Pancreas (tissue), 10 donors: ENCODE data around the gene CSMD2. TPM values are rescaled to one million over a fixed set of nuclear protein-coding genes. Genes with fewer than 3 reads are reported as not detected.

ENCODE experiments used
- ATAC-seq, 4 donors: fragments of 200-7000 bp; cut with Tn5 transposase; one replicate each; pipeline versions ENCODE4 v1.8.0 to v1.9.1; 2020; ENCODE audit warnings: mild to moderate bottlenecking in 4 of 4, moderate library complexity in 4 of 4
- DNase-seq, 6 donors: peaks; one replicate each; pipeline ENCODE4 v3.0.0-alpha.2; 2020
- FAIRE-seq: peaks from 2 replicates; lab custom pipeline; 2012; peaks lifted over from hg19 to GRCh38; lab: Jason Lieb, UNC
- H3K27ac ChIP-seq, 4 donors: fragments of 200-600 bp; sonication (generic); 1 replicate in 3 of 4; 2 replicates in 1 of 4; pipeline versions ENCODE4 v1.5.0 to v1.8.0; 2020
- H3K27me3 ChIP-seq, 4 donors: fragments of 200-600 bp; one replicate each; pipeline ENCODE4 v1.8.0; 2021
- H3K36me3 ChIP-seq, 3 donors: fragments of 200-600 bp; sonication (generic) in 1 of 3; one replicate each; pipeline versions ENCODE4 v1.5.0 to v1.8.0; 2020 to 2021
- H3K4me1 ChIP-seq, 3 donors: fragments of 200-600 bp; one replicate each; pipeline ENCODE4 v1.8.0; 2021
- H3K4me3 ChIP-seq, 4 donors: fragments of 200-600 bp; sonication (generic) in 2 of 4; one replicate each; pipeline versions ENCODE4 v1.5.0 to v1.8.0; 2020 to 2021
- H3K9me3 ChIP-seq, 4 donors: fragments of 200-600 bp; one replicate each; pipeline ENCODE4 v1.8.0; 2021
- CTCF ChIP-seq, 4 donors: fragments of 200-600 bp; sonication (generic) in 3 of 4; IDR thresholded peaks; one replicate each; pipeline versions ENCODE4 v1.5.0 to v1.8.0; 2021; ENCODE audit warnings: antibody characterized with exemption in 4 of 4
- WGBS, 2 donors: extraction: QIAGEN DNeasy Blood & Tissue Kit; methylation state at CpG; one replicate each; pipeline ENCODE4 v1.1.7; 2013; 5-methylcytosine and 5-hydroxymethylcytosine counted together
- intact Hi-C, 3 donors: fragments of 100-400 bp; cut with DNase I; formaldehyde crosslinking; loops; one replicate each; pipeline versions ENCODE4 v1.11.1 to v1.14.2; 2022
- polyA plus RNA-seq, 2 donors: library from polyadenylated mRNA; stranded (reverse); fragments of 200-250 nt; gene quantifications; one replicate each; pipeline ENCODE4 v1.2.3, GENCODE V29; 2013
- total RNA-seq, 6 donors: library from RNA; stranded (reverse); fragmentation: NEBNext Ultra II Directional in 4 of 6; extraction: Animal tissue kit (Norgen Biotek cat#: 25700) in 4 of 6; gene quantifications; one replicate each; pipeline versions ENCODE4 v1.2.1 to v1.2.4, GENCODE V29; 2021 to 2023
- donor health status: healthy with polysubstance abuse.
- donor health status: DM: no; HTN: no; CAD: no; lungs with moderate emphysema.
- donor health status: DM: no; HTN: no; CAD: no.
- donor health status: control.
- donor health status: control.
- donor health status: Bipolar disorder and iron deficiency.
- donor health status: DM: yes; HTN: yes; CAD: no.
- donor health status: DM: no; HTN: no; CAD: no.
- donor health status: DM: no; HTN: no; CAD: no.
- donor health status: DM: yes; HTN: yes; CAD: no.

The CSMD2 gene
- total and polyA plus RNA-seq, 8 donors: 0.04 to 2.0 (median 0.36) TPM

- DNase-seq: no peak
- intact Hi-C loops: loop anchor here in 1 of 3 donors (10.0 kb wide), 2 partner anchors 94 to 374 kb away; no protein-coding TSS in a partner anchor
- Histone ChIP-seq H3K9me3 (no peaks in the 10 kb centered on the region), H3K27ac (no peak overlapping the region), H3K4me1 (peaks cover 0 to 7% (median 0%) of the 10 kb centered on the region in 3 donors), H3K27me3 (no peaks in the 10 kb centered on the region), H3K4me3 (no peak overlapping the region), H3K36me3 (no peaks in the 10 kb centered on the region)
- TF ChIP-seq CTCF (IDR thresholded peaks at IDR 0.05): no peak
- no peak for ATAC-seq
- no peak for FAIRE-seq
- 75 to 76% methylated on average over 3 of the region's 3 CpGs for WGBS, 2 donors
These were observed 696.1 kb downstream of the CSMD2 start for GRCh38 chr1:33468967-33469366.

- Histone ChIP-seq H3K27ac (no peak overlapping the region), H3K27me3 (no peaks in the 10 kb centered on the region), H3K4me3 (no peak overlapping the region), H3K9me3 (no peaks in the 10 kb centered on the region), H3K4me1 (peaks cover 0 to 7% (median 0%) of the 10 kb centered on the region in 3 donors), H3K36me3 (no peaks in the 10 kb centered on the region)
- 82 to 92% methylated on average over 4 of the region's 4 CpGs for WGBS, 2 donors
- ATAC-seq (no peak), DNase-seq (no peak), FAIRE-seq (no peak)
- no peak for TF ChIP-seq CTCF (IDR thresholded peaks at IDR 0.05)
- intact Hi-C loops: loop anchor here in 1 of 3 donors (10.0 kb wide), 2 partner anchors 94 to 374 kb away; no protein-coding TSS in a partner anchor
These were observed 696.5 kb downstream of the CSMD2 start for GRCh38 chr1:33468531-33468930.

GRCh38 chr1:33468011-33468410, 697.0 kb downstream of the CSMD2 start:
- no peak for DNase-seq
- H3K27ac ChIP-seq: no peak overlapping the region
- intact Hi-C loops: loop anchor here in 1 of 3 donors (10.0 kb wide), 2 partner anchors 93 to 373 kb away; no protein-coding TSS in a partner anchor
- peaks cover 0 to 2% (median 0%) of the 10 kb centered on the region in 3 donors for H3K4me1 ChIP-seq
- H3K9me3 ChIP-seq: no peaks in the 10 kb centered on the region
- TF ChIP-seq CTCF (IDR thresholded peaks at IDR 0.05): no peak
- no peaks in the 10 kb centered on the region for H3K36me3 ChIP-seq
- no peak for FAIRE-seq
- 73 to 81% methylated on average over 4 of the region's 4 CpGs for WGBS, 2 donors
- no peaks in the 10 kb centered on the region for H3K27me3 ChIP-seq
- H3K4me3 ChIP-seq: no peak overlapping the region
- ATAC-seq: no peak

GRCh38 chr1:33466159-33466558, 698.9 kb downstream of the CSMD2 start:
- TF ChIP-seq CTCF (IDR thresholded peaks at IDR 0.05): no peak
- Histone ChIP-seq H3K4me3 (no peak overlapping the region), H3K27ac (no peak overlapping the region), H3K9me3 (no peaks in the 10 kb centered on the region), H3K27me3 (no peaks in the 10 kb centered on the region), H3K4me1 (no peaks in the 10 kb centered on the region), H3K36me3 (no peaks in the 10 kb centered on the region)
- DNase-seq (no peak), ATAC-seq (peak in 1 of 4 donors; percentile 8), FAIRE-seq (no peak)
- 57 to 67% methylated on average over 6 of the region's 6 CpGs for WGBS, 2 donors
- intact Hi-C loops: loop anchor here in 1 of 3 donors (10.0 kb wide), 2 partner anchors 91 to 371 kb away; no protein-coding TSS in a partner anchor

- intact Hi-C loops: loop anchor here in 1 of 3 donors (10.0 kb wide), 2 partner anchors 91 to 371 kb away; no protein-coding TSS in a partner anchor
- ATAC-seq: no peak
- H3K4me1 ChIP-seq: no peaks in the 10 kb centered on the region
- H3K9me3 ChIP-seq: no peaks in the 10 kb centered on the region
- TF ChIP-seq CTCF (IDR thresholded peaks at IDR 0.05): no peak
- 88 to 90% methylated on average over 2 of the region's 2 CpGs for WGBS, 2 donors
- DNase-seq: no peak
- H3K4me3 ChIP-seq: no peak overlapping the region
- H3K36me3 ChIP-seq: no peaks in the 10 kb centered on the region
- no peak for FAIRE-seq
- H3K27me3 ChIP-seq: no peaks in the 10 kb centered on the region
- no peak overlapping the region for H3K27ac ChIP-seq
These were observed 699.7 kb downstream of the CSMD2 start for GRCh38 chr1:33465316-33465715.
